ENCODE measurements around the gene SMTN. TPM values are rescaled to one million over a fixed set of nuclear protein-coding genes. Genes with fewer than 3 reads are reported as not detected.

Gene SMTN
- total and polyA plus RNA-seq, 4 donors, result 10.1 to 47.3 (median 13.8) TPM

- no peaks in the 10 kb centered on the region for H3K36me3 ChIP-seq (ENCODE audit: control insufficient read depth in 4 of 4, insufficient read depth in 3 of 4, low read depth in 1 of 4, low read length in 3 of 4)
- no peak overlapping the region for H3K9ac ChIP-seq (ENCODE audit: low read depth in 1 of 2, low read length in 2 of 2)
- no peak for TF ChIP-seq CTCF (IDR thresholded peaks at IDR 0.05; ENCODE audit: low read depth, low read length, missing input control)
- TF ChIP-seq YY1 (IDR thresholded peaks at IDR 0.05), result no peak
- 89% methylated on average over 4 of the region's 4 CpGs for WGBS
- no peaks in the 10 kb centered on the region for H3K4me1 ChIP-seq (ENCODE audit: control insufficient read depth in 4 of 4, insufficient read depth in 4 of 4, low read length in 3 of 4)
- no peaks in the 10 kb centered on the region for H3K9me3 ChIP-seq (ENCODE audit: control insufficient read depth in 4 of 4, low read length in 3 of 4)
- no peaks in the 10 kb centered on the region for H3K27me3 ChIP-seq (ENCODE audit: control insufficient read depth in 4 of 4, insufficient read depth in 4 of 4, low read length in 3 of 4)
- DNase-seq (ENCODE audit: low spot score), result no peak
- no peak overlapping the region for H3K4me3 ChIP-seq (ENCODE audit: low read depth in 1 of 3, low read length in 3 of 3)
- H3K27ac ChIP-seq (ENCODE audit: low read depth in 1 of 2, low read length in 2 of 2), result no peak overlapping the region
Observed at GRCh38 chr22:31134688-31135087, 53.6 kb downstream of the SMTN start.

- no peak for DNase-seq (ENCODE audit: low spot score)
- no peaks in the 10 kb centered on the region for H3K27me3 ChIP-seq (ENCODE audit: control insufficient read depth in 4 of 4, insufficient read depth in 4 of 4, low read length in 3 of 4)
- 94% methylated on average over 6 of the region's 6 CpGs for WGBS
- no peak overlapping the region for H3K9ac ChIP-seq (ENCODE audit: low read depth in 1 of 2, low read length in 2 of 2)
- no peaks in the 10 kb centered on the region for H3K9me3 ChIP-seq (ENCODE audit: control insufficient read depth in 4 of 4, low read length in 3 of 4)
- no peaks in the 10 kb centered on the region for H3K4me1 ChIP-seq (ENCODE audit: control insufficient read depth in 4 of 4, insufficient read depth in 4 of 4, low read length in 3 of 4)
- H3K27ac ChIP-seq (ENCODE audit: low read depth in 1 of 2, low read length in 2 of 2), result no peak overlapping the region
- H3K36me3 ChIP-seq (ENCODE audit: control insufficient read depth in 4 of 4, insufficient read depth in 3 of 4, low read depth in 1 of 4, low read length in 3 of 4), result no peaks in the 10 kb centered on the region
- TF ChIP-seq HNF4G (IDR thresholded peaks at IDR 0.05) (no peak), GABPA (IDR thresholded peaks at IDR 0.05 in 1 of 2, conservative IDR thresholded peaks at IDR 0.05 in 1 of 2) (no peak), MAX (IDR thresholded peaks at IDR 0.05) (no peak), REST (IDR thresholded peaks at IDR 0.05) (no peak)
- no peak overlapping the region for H3K4me3 ChIP-seq (ENCODE audit: low read depth in 1 of 3, low read length in 3 of 3)
Observed at GRCh38 chr22:31135706-31136105, 54.6 kb downstream of the SMTN start.

GRCh38 chr22:31136155-31136554 is 55.0 kb downstream of the SMTN start:
- no peaks in the 10 kb centered on the region for H3K9me3 ChIP-seq (ENCODE audit: control insufficient read depth in 4 of 4, low read length in 3 of 4)
- H3K27ac ChIP-seq (ENCODE audit: low read depth in 1 of 2, low read length in 2 of 2), result no peak overlapping the region
- no peak for DNase-seq (ENCODE audit: low spot score)
- H3K36me3 ChIP-seq (ENCODE audit: control insufficient read depth in 4 of 4, insufficient read depth in 3 of 4, low read depth in 1 of 4, low read length in 3 of 4), result no peaks in the 10 kb centered on the region
- H3K4me1 ChIP-seq (ENCODE audit: control insufficient read depth in 4 of 4, insufficient read depth in 4 of 4, low read length in 3 of 4), result no peaks in the 10 kb centered on the region
- TF ChIP-seq GABPA (IDR thresholded peaks at IDR 0.05 in 1 of 2, conservative IDR thresholded peaks at IDR 0.05 in 1 of 2) (no peak), TAF1 (conservative IDR thresholded peaks at IDR 0.05) (no peak), RXRA (IDR thresholded peaks at IDR 0.05) (no peak), FOXA2 (IDR thresholded peaks at IDR 0.05) (no peak), YY1 (IDR thresholded peaks at IDR 0.05) (no peak), REST (IDR thresholded peaks at IDR 0.05) (no peak)
- H3K9ac ChIP-seq (ENCODE audit: low read depth in 1 of 2, low read length in 2 of 2), result no peak overlapping the region
- H3K27me3 ChIP-seq (ENCODE audit: control insufficient read depth in 4 of 4, insufficient read depth in 4 of 4, low read length in 3 of 4), result no peaks in the 10 kb centered on the region
- H3K4me3 ChIP-seq (ENCODE audit: low read depth in 1 of 3, low read length in 3 of 3), result no peak overlapping the region
- WGBS, result 91% methylated on average over 9 of the region's 9 CpGs

Data from liver (tissue), 9 donors.